ENCODE measurements around the gene ATP5F1A.

Gene ATP5F1A

GRCh38 chr18:46042571-46043123, 55.4 kb downstream of the ATP5F1A start:
- no peak for DNase-seq

DNA sequence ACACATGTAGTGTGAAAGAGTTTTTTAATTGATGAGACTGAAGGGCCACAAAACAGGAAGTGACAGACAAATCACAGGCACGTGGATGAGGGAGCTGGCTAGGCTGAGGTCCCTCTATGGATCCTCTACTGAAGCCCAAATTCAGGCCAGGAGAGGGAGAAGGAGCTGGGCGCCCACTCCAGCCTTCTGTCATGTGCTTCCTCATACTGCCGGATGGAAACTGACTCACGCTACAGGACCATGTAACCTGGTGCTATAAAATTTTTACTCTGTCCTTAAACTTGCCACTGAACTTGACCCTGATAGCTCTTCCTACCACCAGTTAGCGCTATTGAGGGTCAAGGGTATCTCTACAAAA, 57.4 kb downstream of the ATP5F1A start:
- no peak for DNase-seq

GRCh38 chr18:46040033-46040746, 57.9 kb downstream of the ATP5F1A start:
- DNase-seq = no peak

- no peak for DNase-seq
Observed at GRCh38 chr18:46037512-46038305, 60.4 kb downstream of the ATP5F1A start.

DNA sequence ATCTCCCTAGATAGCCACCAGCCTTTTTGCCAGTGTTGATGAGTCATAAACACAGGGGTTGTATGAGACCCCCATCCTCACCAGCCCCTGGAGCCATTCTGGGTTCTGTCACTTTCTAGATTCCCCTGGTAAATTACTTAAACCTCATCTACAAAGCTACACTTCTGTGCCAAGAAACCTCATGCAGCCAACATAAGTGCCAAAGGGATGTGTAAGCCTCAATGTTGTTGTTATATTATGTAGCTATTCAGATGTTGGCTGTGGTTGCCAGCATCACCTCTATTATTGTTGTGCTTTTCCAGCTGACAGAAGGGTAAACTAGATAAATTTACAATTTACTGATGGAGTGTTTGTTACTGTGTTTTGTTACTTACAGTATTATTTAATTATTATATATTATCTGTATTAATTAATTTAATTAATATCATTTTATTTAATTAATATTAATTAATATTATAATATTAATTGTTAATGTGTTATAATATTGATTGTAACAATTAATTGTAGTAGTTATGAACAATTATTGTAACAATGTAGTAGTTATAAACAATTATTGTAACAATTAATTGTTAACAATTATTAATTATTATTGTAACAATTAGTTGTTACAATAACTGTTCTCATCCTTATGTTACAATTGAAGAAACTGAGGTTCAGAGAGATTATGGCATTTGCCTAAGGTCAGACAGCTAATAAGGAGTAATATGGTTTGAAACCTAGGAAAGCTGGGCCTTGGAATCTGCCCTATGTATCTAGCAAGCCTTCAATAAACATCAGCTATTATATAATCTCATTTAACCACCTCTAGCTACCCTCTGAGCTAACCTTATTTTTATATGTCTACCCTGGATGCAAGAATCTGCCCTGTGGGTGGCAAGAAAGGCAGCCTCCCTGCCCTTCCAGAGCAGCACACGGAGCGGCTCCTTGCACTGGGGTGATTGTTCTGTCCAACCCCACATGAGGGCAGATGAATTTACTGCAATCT, 62.1 kb downstream of the ATP5F1A start:
- DNase-seq = no peak

GRCh38 chr18:46034230-46034629, 63.9 kb downstream of the ATP5F1A start:
- DNase-seq = no peak

- no peak for DNase-seq
Observed at GRCh38 chr18:46031741-46032140, 66.4 kb downstream of the ATP5F1A start.

Measured in NCI-H187 treated with DMSO at 0.1 percent for 48 hours (cell line).